KMS-11 (cell line): ENCODE measurements around the gene ZRANB3.
"Not testable (repeated sequence)": the region's sequence is repeated elsewhere in the genome, so short reads cannot be mapped to it uniquely, and the experiment has no call there.

Experiments
- H2AFZ ChIP-seq: fragments of 200-600 bp; sonication (generic); 2 replicates; pipeline ENCODE4 v1.6.1; 2016; ENCODE audit warnings: antibody characterized with exemption, mixed run types, low read depth
- H3K27ac ChIP-seq: fragments of 200-600 bp; sonication (generic); 2 replicates; pipeline ENCODE4 v1.6.1; 2016; ENCODE audit warnings: mild to moderate bottlenecking, mixed run types
- H3K27me3 ChIP-seq: fragments of 200-600 bp; sonication (generic); 2 replicates; pipeline ENCODE4 v1.6.1; 2017; ENCODE audit warnings: mild to moderate bottlenecking, low read depth, mixed run types, moderate library complexity; ENCODE audit not compliant: insufficient read depth
- H3K36me3 ChIP-seq: fragments of 200-600 bp; sonication (generic); 2 replicates; pipeline ENCODE4 v1.6.1; 2017; ENCODE audit warnings: mild to moderate bottlenecking, mixed run types; ENCODE audit not compliant: insufficient read depth
- H3K4me1 ChIP-seq: fragments of 200-600 bp; sonication (generic); 2 replicates; pipeline ENCODE4 v1.6.1; 2016; ENCODE audit warnings: mild to moderate bottlenecking, low read depth, mixed run types; ENCODE audit not compliant: poor library complexity, severe bottlenecking
- H3K4me2 ChIP-seq: fragments of 200-600 bp; sonication (generic); 2 replicates; pipeline ENCODE4 v1.7.0; 2016; ENCODE audit warnings: mild to moderate bottlenecking, mixed run types
- H3K4me3 ChIP-seq: fragments of 200-600 bp; sonication (generic); IDR thresholded peaks from 2 replicates; pipeline ENCODE4 v1.6.1; 2017; ENCODE audit warnings: low read depth, low read length, mixed read lengths; ENCODE audit not compliant: insufficient read depth
- H3K79me2 ChIP-seq: fragments of 200-600 bp; sonication (generic); 2 replicates; pipeline ENCODE4 v1.6.1; 2016; ENCODE audit warnings: low read depth, mixed run types; ENCODE audit not compliant: insufficient read depth
- H3K9ac ChIP-seq: fragments of 200-600 bp; sonication (generic); 2 replicates; pipeline ENCODE4 v1.6.1; 2016; ENCODE audit warnings: mild to moderate bottlenecking, mixed run types
- H4K20me1 ChIP-seq: fragments of 200-600 bp; sonication (generic); 2 replicates; pipeline ENCODE4 v1.6.1; 2016; ENCODE audit warnings: mild to moderate bottlenecking, mixed run types; ENCODE audit not compliant: insufficient read depth
- TF ChIP-seq, protein P1 (sequence below): fragments of 200-600 bp; sonication (generic); conservative IDR thresholded peaks from 2 replicates; pipeline ENCODE4 v1.6.1; 2017; ENCODE audit warnings: low read depth, mild to moderate bottlenecking, antibody characterized with exemption, low read length, moderate library complexity, mixed read lengths

Gene ZRANB3

GRCh38 chr2:135299165-135299564 is 231.9 kb downstream of the ZRANB3 start:
- no peak overlapping the region for H3K27ac ChIP-seq
- H3K36me3 ChIP-seq, result no peaks in the 10 kb centered on the region
- no peaks in the 10 kb centered on the region for H3K4me1 ChIP-seq
- no peak overlapping the region for H2AFZ ChIP-seq
- no peaks in the 10 kb centered on the region for H4K20me1 ChIP-seq
- H3K4me3 ChIP-seq, result no peak overlapping the region
- no peak overlapping the region for H3K4me2 ChIP-seq
- H3K9ac ChIP-seq, result no peak overlapping the region
- TF ChIP-seq, protein P1, sequence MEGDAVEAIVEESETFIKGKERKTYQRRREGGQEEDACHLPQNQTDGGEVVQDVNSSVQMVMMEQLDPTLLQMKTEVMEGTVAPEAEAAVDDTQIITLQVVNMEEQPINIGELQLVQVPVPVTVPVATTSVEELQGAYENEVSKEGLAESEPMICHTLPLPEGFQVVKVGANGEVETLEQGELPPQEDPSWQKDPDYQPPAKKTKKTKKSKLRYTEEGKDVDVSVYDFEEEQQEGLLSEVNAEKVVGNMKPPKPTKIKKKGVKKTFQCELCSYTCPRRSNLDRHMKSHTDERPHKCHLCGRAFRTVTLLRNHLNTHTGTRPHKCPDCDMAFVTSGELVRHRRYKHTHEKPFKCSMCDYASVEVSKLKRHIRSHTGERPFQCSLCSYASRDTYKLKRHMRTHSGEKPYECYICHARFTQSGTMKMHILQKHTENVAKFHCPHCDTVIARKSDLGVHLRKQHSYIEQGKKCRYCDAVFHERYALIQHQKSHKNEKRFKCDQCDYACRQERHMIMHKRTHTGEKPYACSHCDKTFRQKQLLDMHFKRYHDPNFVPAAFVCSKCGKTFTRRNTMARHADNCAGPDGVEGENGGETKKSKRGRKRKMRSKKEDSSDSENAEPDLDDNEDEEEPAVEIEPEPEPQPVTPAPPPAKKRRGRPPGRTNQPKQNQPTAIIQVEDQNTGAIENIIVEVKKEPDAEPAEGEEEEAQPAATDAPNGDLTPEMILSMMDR, result no peak
- H3K79me2 ChIP-seq, result no peaks in the 10 kb centered on the region
- H3K27me3 ChIP-seq, result no peaks in the 10 kb centered on the region

DNA sequence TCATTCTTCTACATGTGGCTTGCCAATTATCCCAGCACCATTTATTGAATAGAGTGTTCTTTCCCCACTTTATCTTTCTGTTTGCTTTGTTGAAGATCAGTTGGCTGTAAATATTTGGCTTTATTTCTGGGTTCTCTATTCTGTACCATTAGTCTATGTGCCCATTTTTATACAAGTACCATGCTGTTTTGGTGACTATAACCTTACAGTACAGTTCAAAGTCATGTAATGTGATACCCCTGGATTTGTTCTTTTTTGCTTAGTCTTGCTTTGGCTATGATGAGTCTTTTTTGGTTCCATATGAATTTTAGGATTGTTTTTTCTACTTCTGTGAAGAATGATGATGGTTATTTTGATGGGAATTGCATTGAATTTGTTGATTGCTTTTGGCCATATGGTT is 243.9 kb downstream of the ZRANB3 start:
- not testable (repeated sequence) for H3K36me3 ChIP-seq, H3K4me3 ChIP-seq, H4K20me1 ChIP-seq, H3K27me3 ChIP-seq, H3K9ac ChIP-seq, H3K27ac ChIP-seq, H2AFZ ChIP-seq, H3K4me2 ChIP-seq, H3K4me1 ChIP-seq, H3K79me2 ChIP-seq

DNA sequence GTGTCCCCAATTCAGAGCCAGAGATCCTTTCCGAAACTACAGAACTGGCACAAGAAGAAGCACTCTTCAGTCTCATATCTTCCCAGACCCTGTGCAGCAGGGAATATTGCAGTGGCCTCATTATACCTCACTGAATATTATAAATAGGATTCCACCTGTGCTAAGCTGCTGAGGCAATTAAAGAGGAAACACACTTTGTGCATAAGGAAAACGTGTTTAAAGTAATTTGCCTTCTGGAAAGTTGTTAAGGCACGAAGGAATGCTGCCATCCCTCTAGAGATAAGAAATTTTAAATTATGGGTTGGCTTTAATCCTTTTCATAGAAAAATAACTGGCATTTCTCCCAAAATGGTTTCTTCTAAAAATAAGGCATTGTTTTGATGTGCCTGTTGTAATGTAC is 245.6 kb downstream of the ZRANB3 start:
- H3K36me3 ChIP-seq, result no peaks in the 10 kb centered on the region
- no peaks in the 10 kb centered on the region for H3K79me2 ChIP-seq
- TF ChIP-seq, protein P1, result no peak
- no peaks in the 10 kb centered on the region for H4K20me1 ChIP-seq
- no peaks in the 10 kb centered on the region for H3K27me3 ChIP-seq
- no peak overlapping the region for H3K4me3 ChIP-seq
- no peak overlapping the region for H3K9ac ChIP-seq
- no peak overlapping the region for H2AFZ ChIP-seq
- H3K4me2 ChIP-seq, result no peak overlapping the region
- H3K27ac ChIP-seq, result no peak overlapping the region
- no peaks in the 10 kb centered on the region for H3K4me1 ChIP-seq

GRCh38 chr2:135281379-135281778 is 249.6 kb downstream of the ZRANB3 start:
- Histone ChIP-seq H3K36me3 (no peaks in the 10 kb centered on the region), H3K4me1 (no peaks in the 10 kb centered on the region), H4K20me1 (no peaks in the 10 kb centered on the region), H3K27me3 (no peaks in the 10 kb centered on the region), H3K27ac (no peak overlapping the region), H2AFZ (no peak overlapping the region), H3K4me2 (no peak overlapping the region), H3K4me3 (no peak overlapping the region), H3K79me2 (no peaks in the 10 kb centered on the region), H3K9ac (no peak overlapping the region)
- TF ChIP-seq, protein P1, result no peak

- H3K4me1 ChIP-seq, result no peaks in the 10 kb centered on the region
- no peak overlapping the region for H3K4me3 ChIP-seq
- H3K36me3 ChIP-seq, result no peaks in the 10 kb centered on the region
- H4K20me1 ChIP-seq, result no peaks in the 10 kb centered on the region
- no peak overlapping the region for H3K4me2 ChIP-seq
- H3K27ac ChIP-seq, result no peak overlapping the region
- H3K79me2 ChIP-seq, result no peaks in the 10 kb centered on the region
- TF ChIP-seq, protein P1, result no peak
- no peak overlapping the region for H3K9ac ChIP-seq
- no peaks in the 10 kb centered on the region for H3K27me3 ChIP-seq
- H2AFZ ChIP-seq, result no peak overlapping the region
These were observed 251.8 kb downstream of the ZRANB3 start for GRCh38 chr2:135279209-135279608.
